HUES6 (cell line): ENCODE data around the gene CPVL.

Experiments
- H3K27ac ChIP-seq: 2 replicates; pipeline ENCODE4 v1.7.0; 2013; ENCODE audit warnings: low read depth, mild to moderate bottlenecking, low read length, inconsistent platforms
- H3K27me3 ChIP-seq: 2 replicates; pipeline ENCODE4 v1.6.1; 2013; ENCODE audit warnings: low read length; ENCODE audit not compliant: control insufficient read depth, insufficient read depth
- H3K36me3 ChIP-seq: 2 replicates; pipeline ENCODE4 v1.6.1; 2013; ENCODE audit warnings: low read length; ENCODE audit not compliant: control insufficient read depth, insufficient read depth
- H3K4me1 ChIP-seq: 2 replicates; pipeline ENCODE4 v1.6.1; 2013; ENCODE audit warnings: low read length; ENCODE audit not compliant: control insufficient read depth, insufficient read depth
- H3K4me3 ChIP-seq: 2 replicates; pipeline ENCODE4 v1.5.1; 2013; ENCODE audit warnings: low read depth, low read length
- H3K9ac ChIP-seq: one replicate; pipeline ENCODE4 v1.6.1; 2013; ENCODE audit warnings: mild to moderate bottlenecking, low read length
- H3K9me3 ChIP-seq: 2 replicates; pipeline ENCODE4 v1.6.1; 2013; ENCODE audit warnings: low read depth, low read length; ENCODE audit not compliant: control insufficient read depth, insufficient read depth

Gene CPVL

GRCh38 chr7:29043576-29043975 is 102.8 kb downstream of the CPVL start:
- Histone ChIP-seq H3K9ac (no peak overlapping the region), H3K27me3 (no peaks in the 10 kb centered on the region), H3K9me3 (no peaks in the 10 kb centered on the region; the same call in 1 of the 2 replicates), H3K27ac (no peak overlapping the region), H3K36me3 (no peaks in the 10 kb centered on the region), H3K4me1 (peaks cover 21% of the 10 kb centered on the region), H3K4me3 (no peak overlapping the region)

DNA sequence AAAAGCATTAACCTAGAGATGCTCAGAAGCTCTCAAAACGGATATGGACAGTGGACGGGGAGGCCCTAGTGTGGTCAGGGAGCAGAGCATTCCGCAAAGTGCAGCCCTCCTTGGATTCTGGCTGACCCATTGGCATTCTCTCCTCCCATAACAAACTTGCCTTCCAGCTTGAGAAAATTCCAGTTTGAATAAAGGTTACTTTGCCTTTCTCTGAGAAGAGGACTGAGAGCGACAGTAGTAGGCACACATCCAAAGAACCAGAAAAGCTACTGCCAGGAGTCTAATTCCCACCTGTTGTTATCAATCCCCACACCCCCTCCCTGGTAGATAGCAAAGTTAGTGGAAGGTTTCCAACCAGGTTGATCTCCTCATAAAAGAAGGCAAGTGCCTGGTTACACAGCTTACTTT is 103.5 kb downstream of the CPVL start:
- Histone ChIP-seq H3K4me1 (peaks cover 28% of the 10 kb centered on the region), H3K27me3 (no peaks in the 10 kb centered on the region), H3K9ac (no peak overlapping the region), H3K36me3 (no peaks in the 10 kb centered on the region), H3K9me3 (no peaks in the 10 kb centered on the region), H3K4me3 (no peak overlapping the region), H3K27ac (no peak overlapping the region)

- no peaks in the 10 kb centered on the region for H3K9me3 ChIP-seq
- no peaks in the 10 kb centered on the region for H3K27me3 ChIP-seq
- H3K4me3 ChIP-seq = no peak overlapping the region
- H3K4me1 ChIP-seq = peaks cover 28% of the 10 kb centered on the region
- H3K9ac ChIP-seq = no peak overlapping the region
- H3K27ac ChIP-seq = no peak overlapping the region
- H3K36me3 ChIP-seq = no peaks in the 10 kb centered on the region
Observed at GRCh38 chr7:29041991-29042390, 104.3 kb downstream of the CPVL start.

DNA sequence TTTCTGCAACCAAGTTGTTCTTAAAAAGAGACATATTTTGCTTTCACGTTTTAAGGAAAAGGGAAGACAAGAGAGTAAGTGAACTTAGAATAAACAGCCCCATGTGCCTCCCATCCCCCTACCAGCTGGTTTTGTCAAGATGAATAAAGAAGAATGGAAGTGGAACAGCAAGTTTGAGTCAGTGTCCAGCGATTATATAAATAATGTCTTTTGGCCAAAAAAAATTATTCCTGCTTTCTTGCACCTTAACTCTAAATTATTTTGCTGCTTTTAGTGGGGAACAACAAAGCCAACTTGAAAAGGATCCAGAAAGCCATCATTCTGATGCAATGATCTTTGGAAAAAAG is 105.8 kb downstream of the CPVL start:
- no peak overlapping the region for H3K4me3 ChIP-seq

GRCh38 chr7:29039821-29040578 is 106.3 kb downstream of the CPVL start:
- H3K9me3 ChIP-seq = no peaks in the 10 kb centered on the region
- no peaks in the 10 kb centered on the region for H3K36me3 ChIP-seq
- H3K4me1 ChIP-seq = peaks cover 27% of the 10 kb centered on the region
- H3K27ac ChIP-seq = no peak overlapping the region
- no peak overlapping the region for H3K9ac ChIP-seq
- H3K4me3 ChIP-seq = no peak overlapping the region
- H3K27me3 ChIP-seq = no peaks in the 10 kb centered on the region

More for the DNA sequence above, 105.8 kb downstream of the CPVL start:
- no peak overlapping the region for H3K27ac ChIP-seq
- peaks cover 23% of the 10 kb centered on the region for H3K4me1 ChIP-seq
- no peaks in the 10 kb centered on the region for H3K36me3 ChIP-seq
- H3K9me3 ChIP-seq = no peaks in the 10 kb centered on the region
- no peaks in the 10 kb centered on the region for H3K27me3 ChIP-seq
- H3K9ac ChIP-seq = no peak overlapping the region

GRCh38 chr7:29038463-29038862 is 107.9 kb downstream of the CPVL start:
- no peak overlapping the region for H3K27ac ChIP-seq
- H3K9ac ChIP-seq = no peak overlapping the region
- H3K4me3 ChIP-seq = no peak overlapping the region
- peaks cover 26% of the 10 kb centered on the region for H3K4me1 ChIP-seq
- no peaks in the 10 kb centered on the region for H3K27me3 ChIP-seq
- no peaks in the 10 kb centered on the region for H3K36me3 ChIP-seq
- H3K9me3 ChIP-seq = no peaks in the 10 kb centered on the region

GRCh38 chr7:29035044-29035740 is 111.1 kb downstream of the CPVL start:
- Histone ChIP-seq H3K4me1 (peaks cover 15% of the 10 kb centered on the region), H3K27me3 (no peaks in the 10 kb centered on the region), H3K36me3 (no peaks in the 10 kb centered on the region), H3K9ac (no peak overlapping the region), H3K4me3 (no peak overlapping the region), H3K9me3 (no peaks in the 10 kb centered on the region), H3K27ac (no peak overlapping the region)

DNA sequence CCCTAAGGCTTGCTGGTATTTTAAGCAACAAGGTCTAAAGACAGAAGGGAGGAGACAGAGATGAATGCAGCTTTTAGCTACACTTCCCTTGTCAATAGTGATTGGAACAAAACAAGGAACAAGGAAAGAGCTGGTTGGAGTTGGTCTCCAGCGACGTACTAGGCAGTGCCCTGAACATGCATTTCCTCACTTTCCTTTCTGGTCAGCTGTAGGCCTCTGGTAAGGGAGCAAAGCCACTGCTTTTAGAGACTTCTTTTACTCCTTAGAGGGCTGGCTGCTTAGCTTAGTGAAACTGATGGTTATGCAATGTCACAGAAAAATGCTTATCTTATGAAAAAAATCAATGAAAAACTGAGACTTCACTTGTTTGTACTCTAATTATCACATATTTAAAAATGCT is 112.8 kb downstream of the CPVL start:
- no peak overlapping the region for H3K9ac ChIP-seq
- H3K27me3 ChIP-seq = no peaks in the 10 kb centered on the region
- H3K36me3 ChIP-seq = no peaks in the 10 kb centered on the region
- no peak overlapping the region for H3K4me3 ChIP-seq
- no peak overlapping the region for H3K27ac ChIP-seq
- H3K9me3 ChIP-seq = no peaks in the 10 kb centered on the region
- H3K4me1 ChIP-seq = peaks cover 12% of the 10 kb centered on the region

- Histone ChIP-seq H3K27me3 (no peaks in the 10 kb centered on the region), H3K9me3 (peaks cover 2% of the 10 kb centered on the region; the same call in 1 of the 2 replicates), H3K27ac (no peak overlapping the region), H3K4me3 (no peak overlapping the region), H3K4me1 (peaks cover 5% of the 10 kb centered on the region; the same call in 1 of the 2 replicates), H3K36me3 (no peaks in the 10 kb centered on the region), H3K9ac (no peak overlapping the region)
Observed at GRCh38 chr7:29032146-29032545, 114.2 kb downstream of the CPVL start.

DNA sequence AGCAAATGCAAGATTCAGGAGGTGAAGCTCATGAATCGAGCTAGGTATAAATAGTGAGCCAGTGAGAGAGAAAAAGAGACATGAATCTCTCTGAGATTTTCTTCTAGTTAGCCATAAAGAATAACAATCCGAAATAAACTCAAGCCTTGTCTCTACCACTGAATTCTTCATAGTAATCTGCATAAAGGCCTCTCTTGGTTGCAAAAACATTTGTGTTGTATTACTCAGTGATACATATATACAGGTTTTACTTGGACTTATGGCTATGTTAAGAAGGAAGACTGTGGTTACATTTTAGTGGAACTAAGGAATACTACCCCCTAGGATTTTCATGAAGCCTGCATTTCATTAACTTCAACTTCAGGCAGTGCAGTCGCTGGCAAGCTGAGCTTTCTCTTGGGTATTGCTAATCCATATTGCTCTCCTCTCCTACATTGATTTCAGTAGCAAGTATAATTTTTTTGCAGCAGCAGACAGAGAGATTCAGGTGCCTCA is 115.5 kb downstream of the CPVL start:
- no peak overlapping the region for H3K27ac ChIP-seq
- H3K36me3 ChIP-seq = no peaks in the 10 kb centered on the region
- H3K9me3 ChIP-seq = peaks cover 7% of the 10 kb centered on the region; the same call in 1 of the 2 replicates
- H3K27me3 ChIP-seq = no peaks in the 10 kb centered on the region
- no peak overlapping the region for H3K9ac ChIP-seq
- no peak overlapping the region for H3K4me3 ChIP-seq
- H3K4me1 ChIP-seq = peaks cover 5% of the 10 kb centered on the region; the same call in 1 of the 2 replicates

DNA sequence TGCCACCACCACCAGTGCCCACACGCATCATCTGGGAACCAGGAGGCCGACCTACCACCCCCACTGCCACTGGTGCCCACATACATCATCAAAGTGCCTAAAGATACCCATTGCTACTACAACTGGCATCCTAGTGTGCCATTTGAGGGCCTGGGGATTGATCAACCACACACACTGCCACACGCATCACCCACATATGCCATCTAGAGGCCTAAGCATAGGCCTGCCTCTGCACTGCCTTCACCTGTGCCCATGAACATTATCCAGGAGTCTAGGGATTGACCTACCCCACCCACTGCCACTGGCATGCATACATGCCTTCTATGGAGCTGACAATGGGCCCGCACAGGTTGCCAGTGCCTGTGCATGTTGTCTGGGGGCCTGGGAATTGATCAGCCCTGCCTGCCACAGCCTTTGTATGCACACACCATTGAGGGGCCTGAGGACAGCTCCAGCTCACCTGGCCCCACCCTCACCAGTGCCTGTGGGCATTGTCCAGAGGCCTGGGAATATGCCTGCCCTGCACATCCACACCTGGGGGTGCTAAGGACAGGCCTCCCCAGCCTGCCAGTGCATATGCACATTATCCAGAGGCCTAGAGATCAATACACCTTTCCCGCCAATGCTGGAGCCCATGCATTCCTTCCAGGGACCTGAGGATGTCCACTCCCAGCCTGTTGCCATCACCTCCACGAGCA is 123.9 kb downstream of the CPVL start:
- no peaks in the 10 kb centered on the region for H3K36me3 ChIP-seq
- H3K4me3 ChIP-seq = no peak overlapping the region
- H3K27ac ChIP-seq = no peak overlapping the region
- no peaks in the 10 kb centered on the region for H3K4me1 ChIP-seq
- H3K9ac ChIP-seq = no peak overlapping the region
- no peaks in the 10 kb centered on the region for H3K27me3 ChIP-seq
- H3K9me3 ChIP-seq = peaks cover 16% of the 10 kb centered on the region; the same call in 1 of the 2 replicates
